ENCODE data around the gene SSH3. TPM values are rescaled to one million over a fixed set of nuclear protein-coding genes. Genes with fewer than 3 reads are reported as not detected.

The SSH3 gene
- total RNA-seq, 1 donor from 2014 or later, result 5.1 TPM

DNA sequence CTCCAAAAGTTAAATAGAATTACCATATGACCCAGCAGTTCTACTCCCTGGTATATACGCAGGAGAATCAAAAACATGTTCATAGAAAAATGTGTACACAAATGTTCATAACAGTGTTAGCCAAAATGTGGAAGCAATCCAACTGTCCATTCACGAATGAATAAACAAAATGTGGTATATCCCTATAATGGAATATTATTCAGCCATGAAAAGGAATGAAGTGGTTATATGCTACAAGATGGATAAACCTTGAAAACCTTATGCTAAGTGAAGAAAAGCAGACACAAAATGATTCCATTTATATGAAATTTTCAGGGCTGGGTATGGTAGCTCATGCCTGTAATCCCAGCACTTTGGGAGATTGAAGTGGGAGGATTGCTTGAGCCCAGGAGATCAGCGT, 33.9 kb downstream of the SSH3 start:
- TF ChIP-seq, protein P1, sequence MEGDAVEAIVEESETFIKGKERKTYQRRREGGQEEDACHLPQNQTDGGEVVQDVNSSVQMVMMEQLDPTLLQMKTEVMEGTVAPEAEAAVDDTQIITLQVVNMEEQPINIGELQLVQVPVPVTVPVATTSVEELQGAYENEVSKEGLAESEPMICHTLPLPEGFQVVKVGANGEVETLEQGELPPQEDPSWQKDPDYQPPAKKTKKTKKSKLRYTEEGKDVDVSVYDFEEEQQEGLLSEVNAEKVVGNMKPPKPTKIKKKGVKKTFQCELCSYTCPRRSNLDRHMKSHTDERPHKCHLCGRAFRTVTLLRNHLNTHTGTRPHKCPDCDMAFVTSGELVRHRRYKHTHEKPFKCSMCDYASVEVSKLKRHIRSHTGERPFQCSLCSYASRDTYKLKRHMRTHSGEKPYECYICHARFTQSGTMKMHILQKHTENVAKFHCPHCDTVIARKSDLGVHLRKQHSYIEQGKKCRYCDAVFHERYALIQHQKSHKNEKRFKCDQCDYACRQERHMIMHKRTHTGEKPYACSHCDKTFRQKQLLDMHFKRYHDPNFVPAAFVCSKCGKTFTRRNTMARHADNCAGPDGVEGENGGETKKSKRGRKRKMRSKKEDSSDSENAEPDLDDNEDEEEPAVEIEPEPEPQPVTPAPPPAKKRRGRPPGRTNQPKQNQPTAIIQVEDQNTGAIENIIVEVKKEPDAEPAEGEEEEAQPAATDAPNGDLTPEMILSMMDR (IDR thresholded peaks at IDR 0.05), result no peak
- Mint-ChIP-seq H3K4me3 (no peak overlapping the region), H3K4me1 (no peaks in the 10 kb centered on the region), H3K27ac (no peak overlapping the region), H3K9me3 (no peaks in the 10 kb centered on the region), H3K27me3 (no peaks in the 10 kb centered on the region), H3K36me3 (ENCODE audit: low read depth) (peaks cover 6% of the 10 kb centered on the region)
- DNase-seq, result no peak
- ATAC-seq (ENCODE audit: low read depth), result no peak
- ChIA-PET POLR2A (no interaction called here), CTCF (interaction anchor here (0.6 to 0.7 kb wide), 2 partner anchors 14 to 263 kb away, joined by 3 to 4 read pairs; no protein-coding TSS in a partner anchor)
- intact Hi-C loops (cut with micrococcal nuclease), result no loop called here

DNA sequence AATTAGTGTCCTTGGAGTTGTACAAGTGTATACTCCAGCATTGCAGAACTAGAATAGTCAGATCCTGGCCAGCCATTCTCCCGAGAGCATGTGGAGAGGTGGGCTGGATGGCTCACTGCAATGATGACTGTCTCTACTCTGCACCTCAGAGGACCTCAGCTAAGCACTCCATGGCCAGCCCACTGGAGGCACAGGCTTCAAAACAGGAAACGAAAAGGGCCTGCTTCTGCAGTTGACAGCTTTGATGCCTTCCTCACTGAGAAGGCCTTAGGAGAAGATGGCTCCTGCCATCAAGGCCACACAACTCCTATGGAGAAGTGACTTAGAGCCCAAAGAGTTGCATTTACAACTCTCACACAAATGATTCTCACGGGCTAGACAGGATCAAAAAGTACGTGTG, 40.9 kb downstream of the SSH3 start:
- peak overlapping the region; percentile 74 for H3K4me3 Mint-ChIP-seq
- DNase-seq (no peak), ATAC-seq (ENCODE audit: low read depth) (peak; percentile 64)
- H3K4me1 Mint-ChIP-seq, result peaks cover 52% of the 10 kb centered on the region
- H3K36me3 Mint-ChIP-seq (ENCODE audit: low read depth), result no peaks in the 10 kb centered on the region
- H3K27me3 Mint-ChIP-seq, result no peaks in the 10 kb centered on the region
- POLR2A ChIA-PET, result interaction anchor here (0.6 to 4.9 kb wide), 21 partner anchors 10 to 242 kb away, joined by 3 to 65 read pairs (median 5); partner anchors contain the start of genes CLCF1, GRK2, POLD4 and PPP1CA
- CTCF ChIA-PET, result interaction anchor here (2.8 to 7.4 kb wide), 5 partner anchors 11 to 36 kb away, joined by 13 to 200 read pairs (median 31); partner anchors contain the start of genes CLCF1 and POLD4
- TF ChIP-seq, protein P1 (IDR thresholded peaks at IDR 0.05), result no peak
- intact Hi-C loops (cut with micrococcal nuclease), result no loop called here
- H3K9me3 Mint-ChIP-seq, result no peaks in the 10 kb centered on the region
- H3K27ac Mint-ChIP-seq, result peak overlapping the region; percentile 88

DNA sequence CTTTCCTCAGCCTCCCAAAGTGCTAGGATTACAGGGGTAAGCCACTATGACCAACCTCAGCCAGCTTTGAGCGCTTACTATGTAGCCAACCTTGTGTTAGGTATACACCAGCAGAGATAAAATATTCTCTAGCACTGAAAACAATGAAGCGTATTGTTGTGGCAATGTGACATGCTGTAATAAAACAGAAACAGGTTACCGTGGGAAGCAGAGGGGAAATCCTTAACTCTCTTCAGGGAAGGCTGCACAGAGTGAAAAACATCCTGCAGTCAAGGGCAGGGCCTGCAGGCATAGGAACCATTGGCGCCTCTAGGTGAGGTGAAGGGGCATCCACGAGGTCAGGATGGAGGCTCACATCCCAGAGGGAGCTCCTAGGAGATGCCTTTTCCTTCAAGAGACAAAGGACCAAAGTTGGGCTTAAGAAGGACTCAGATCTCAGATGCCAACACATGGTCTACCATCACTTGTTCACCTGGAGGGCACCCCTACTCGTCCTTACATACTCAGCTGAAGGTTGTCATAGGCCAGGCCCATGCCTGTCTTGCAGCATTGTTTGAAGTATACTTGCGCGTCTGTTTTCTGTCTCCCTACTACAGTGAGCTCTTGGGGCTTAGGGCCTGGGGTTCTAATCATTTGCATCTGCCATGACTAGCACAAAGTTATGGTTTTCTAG, 42.1 kb downstream of the SSH3 start:
- DNase-seq (no peak), ATAC-seq (ENCODE audit: low read depth) (peak; percentile 37)
- CTCF ChIA-PET, result interaction anchor here (0.6 to 7.4 kb wide), 19 partner anchors 10 to 514 kb away, joined by 3 to 200 read pairs (median 5); partner anchors contain the start of genes CLCF1, GRK2, POLD4 and RAD9A
- Mint-ChIP-seq H3K9me3 (no peaks in the 10 kb centered on the region), H3K27me3 (no peaks in the 10 kb centered on the region), H3K4me1 (peaks cover 63% of the 10 kb centered on the region), H3K27ac (peak overlapping the region; percentile 88), H3K4me3 (peak overlapping the region; percentile 11), H3K36me3 (ENCODE audit: low read depth) (no peaks in the 10 kb centered on the region)
- intact Hi-C loops (cut with micrococcal nuclease), result no loop called here
- POLR2A ChIA-PET, result interaction anchor here (0.6 to 4.9 kb wide), 23 partner anchors 9 to 106 kb away, joined by 3 to 65 read pairs (median 5); partner anchors contain the start of genes CLCF1, GRK2, POLD4 and PPP1CA
- TF ChIP-seq, protein P1 (IDR thresholded peaks at IDR 0.05), result no peak

DNA sequence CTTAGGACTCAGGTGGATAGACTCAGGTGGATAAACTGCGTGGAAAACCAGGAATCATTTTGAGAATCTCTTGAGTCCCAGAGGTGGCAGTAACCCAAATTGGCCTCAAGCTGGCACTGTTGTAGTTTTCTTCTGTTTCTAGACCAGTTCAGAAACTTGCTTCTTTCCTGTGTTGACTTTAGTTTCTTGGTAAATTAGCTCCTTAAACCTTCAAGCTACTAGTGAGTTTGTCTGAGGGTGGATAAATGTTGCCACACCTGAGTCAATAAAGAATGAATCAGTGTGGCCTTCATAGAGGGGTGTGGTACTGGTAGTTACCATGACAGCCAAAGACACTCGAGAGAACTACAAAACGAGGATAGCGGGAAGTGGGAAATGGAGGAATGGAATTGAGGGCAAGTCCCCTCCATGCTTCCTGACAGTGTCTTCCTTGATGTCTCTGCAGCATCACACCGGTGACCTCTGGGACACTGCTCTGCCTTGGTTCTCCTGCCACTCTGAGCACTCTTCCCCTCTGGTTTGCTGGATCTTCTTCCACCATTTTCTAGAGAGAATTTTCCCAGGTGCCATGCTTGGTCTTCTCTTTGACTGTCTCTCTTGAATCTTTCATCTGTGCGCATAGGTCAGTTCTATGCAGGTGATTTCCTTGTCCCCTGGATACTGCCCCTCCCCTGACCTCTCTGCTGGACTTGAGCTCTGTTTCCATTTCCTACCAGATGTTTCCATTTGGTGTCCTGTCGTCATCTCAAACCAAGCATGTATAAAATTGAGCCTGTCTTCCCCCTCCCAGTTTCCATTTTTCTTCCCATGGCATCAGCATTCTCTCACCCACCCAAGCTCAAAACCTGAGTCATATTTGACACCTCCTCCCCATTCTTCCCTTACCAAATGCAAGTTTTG, 42.8 kb downstream of the SSH3 start:
- peaks cover 71% of the 10 kb centered on the region for H3K4me1 Mint-ChIP-seq
- TF ChIP-seq, protein P1 (IDR thresholded peaks at IDR 0.05), result no peak
- ATAC-seq (ENCODE audit: low read depth), result peak; percentile 46

More for the DNA sequence above, 42.8 kb downstream of the SSH3 start:
- DNase-seq, result no peak
- no peaks in the 10 kb centered on the region for H3K9me3 Mint-ChIP-seq
- no peaks in the 10 kb centered on the region for H3K36me3 Mint-ChIP-seq (ENCODE audit: low read depth)
- ChIA-PET POLR2A (interaction anchor here (0.6 to 4.9 kb wide), 20 partner anchors 8 to 257 kb away, joined by 3 to 65 read pairs (median 4); partner anchors contain the start of genes ANKRD13D, CLCF1, GRK2 and POLD4), CTCF (interaction anchor here (0.6 to 7.4 kb wide), 20 partner anchors 9 to 514 kb away, joined by 3 to 200 read pairs (median 5); partner anchors contain the start of genes CLCF1, GRK2, POLD4 and RAD9A)
- H3K27ac Mint-ChIP-seq, result peak overlapping the region; percentile 88
- no peak overlapping the region for H3K4me3 Mint-ChIP-seq
- intact Hi-C loops (cut with micrococcal nuclease), result loop anchor here (1.0 kb wide), 1 partner anchor 36 kb away; no protein-coding TSS in a partner anchor
- H3K27me3 Mint-ChIP-seq, result no peaks in the 10 kb centered on the region

Data from activated B cell treated with CpG ODN at 0.5 μM for 24 hours (primary cell).